Activated B cell treated with CpG ODN at 0.5 μM for 24 hours (primary cell): Measurements from ENCODE around the gene DNASE1L3. TPM values are rescaled to one million over a fixed set of nuclear protein-coding genes. Genes with fewer than 3 reads are reported as not detected.

Source experiments
- ATAC-seq: fragments of 200-7000 bp; cut with Tn5 transposase; one replicate; pipeline ENCODE4 v1.10.0; 2021; ENCODE audit warnings: low read depth, mild to moderate bottlenecking, moderate library complexity
- CTCF ChIA-PET: fragments of 350-600 bp; sonication (Branson Sonifier 250); formaldehyde crosslinking; loops from one replicate; lab custom pipeline; 2021; ENCODE audit warnings: antibody characterized with exemption; lab: Charles Lee
- POLR2A ChIA-PET: fragments of 350-600 bp; sonication (Branson Sonifier 250); formaldehyde crosslinking; loops from one replicate; lab custom pipeline; 2021; ENCODE audit warnings: antibody characterized with exemption; lab: Charles Lee
- DNase-seq: peaks from one replicate; pipeline ENCODE4 v3.0.0; 2022
- H3K27ac Mint-ChIP-seq: one replicate; pipeline ENCODE4 v1.8.0; 2020; ENCODE audit warnings: mixed read lengths
- H3K27me3 Mint-ChIP-seq: one replicate; pipeline ENCODE4 v1.8.0; 2021; ENCODE audit warnings: mixed read lengths
- H3K36me3 Mint-ChIP-seq: one replicate; pipeline ENCODE4 v1.8.0; 2021; ENCODE audit warnings: low read depth, mixed read lengths
- H3K4me1 Mint-ChIP-seq: one replicate; pipeline ENCODE4 v1.8.0; 2021; ENCODE audit warnings: mixed read lengths
- H3K4me3 Mint-ChIP-seq: one replicate; pipeline ENCODE4 v1.8.0; 2020; ENCODE audit warnings: mild to moderate bottlenecking, mixed read lengths
- H3K9me3 Mint-ChIP-seq: one replicate; pipeline ENCODE4 v1.8.0; 2020; ENCODE audit warnings: mixed read lengths
- intact Hi-C: fragments of 100-400 bp; cut with micrococcal nuclease; formaldehyde crosslinking; loops from one replicate; pipeline ENCODE4 v1.15.1; 2024
- total RNA-seq: library from RNA; stranded (reverse); gene quantifications from 2 replicates; pipeline ENCODE4 v1.2.3, GENCODE V29; 2022
- TF ChIP-seq, protein P1 (sequence below): fragments of 200-600 bp; IDR thresholded peaks from one replicate; pipeline ENCODE4 v1.8.0; 2022; ENCODE audit warnings: antibody characterized with exemption, mild to moderate bottlenecking

Gene DNASE1L3
- total RNA-seq, 1 donor from 2014 or later: 8.1 TPM

GRCh38 chr3:58183221-58183620 is 27.6 kb downstream of the DNASE1L3 start:
- H3K4me1 Mint-ChIP-seq: peaks cover 22% of the 10 kb centered on the region
- intact Hi-C loops: no loop called here
- ATAC-seq (no peak), DNase-seq (no peak)
- H3K36me3 Mint-ChIP-seq: no peaks in the 10 kb centered on the region
- POLR2A ChIA-PET: no interaction called here
- TF ChIP-seq, protein P1, sequence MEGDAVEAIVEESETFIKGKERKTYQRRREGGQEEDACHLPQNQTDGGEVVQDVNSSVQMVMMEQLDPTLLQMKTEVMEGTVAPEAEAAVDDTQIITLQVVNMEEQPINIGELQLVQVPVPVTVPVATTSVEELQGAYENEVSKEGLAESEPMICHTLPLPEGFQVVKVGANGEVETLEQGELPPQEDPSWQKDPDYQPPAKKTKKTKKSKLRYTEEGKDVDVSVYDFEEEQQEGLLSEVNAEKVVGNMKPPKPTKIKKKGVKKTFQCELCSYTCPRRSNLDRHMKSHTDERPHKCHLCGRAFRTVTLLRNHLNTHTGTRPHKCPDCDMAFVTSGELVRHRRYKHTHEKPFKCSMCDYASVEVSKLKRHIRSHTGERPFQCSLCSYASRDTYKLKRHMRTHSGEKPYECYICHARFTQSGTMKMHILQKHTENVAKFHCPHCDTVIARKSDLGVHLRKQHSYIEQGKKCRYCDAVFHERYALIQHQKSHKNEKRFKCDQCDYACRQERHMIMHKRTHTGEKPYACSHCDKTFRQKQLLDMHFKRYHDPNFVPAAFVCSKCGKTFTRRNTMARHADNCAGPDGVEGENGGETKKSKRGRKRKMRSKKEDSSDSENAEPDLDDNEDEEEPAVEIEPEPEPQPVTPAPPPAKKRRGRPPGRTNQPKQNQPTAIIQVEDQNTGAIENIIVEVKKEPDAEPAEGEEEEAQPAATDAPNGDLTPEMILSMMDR: no peak
- no peaks in the 10 kb centered on the region for H3K9me3 Mint-ChIP-seq
- H3K27ac Mint-ChIP-seq: no peak overlapping the region
- no peaks in the 10 kb centered on the region for H3K27me3 Mint-ChIP-seq
- H3K4me3 Mint-ChIP-seq: no peak overlapping the region
- CTCF ChIA-PET: interaction anchor here (1.1 to 10.9 kb wide), 2 partner anchors 116 to 124 kb away, joined by 3 to 167 read pairs; no protein-coding TSS in a partner anchor

DNA sequence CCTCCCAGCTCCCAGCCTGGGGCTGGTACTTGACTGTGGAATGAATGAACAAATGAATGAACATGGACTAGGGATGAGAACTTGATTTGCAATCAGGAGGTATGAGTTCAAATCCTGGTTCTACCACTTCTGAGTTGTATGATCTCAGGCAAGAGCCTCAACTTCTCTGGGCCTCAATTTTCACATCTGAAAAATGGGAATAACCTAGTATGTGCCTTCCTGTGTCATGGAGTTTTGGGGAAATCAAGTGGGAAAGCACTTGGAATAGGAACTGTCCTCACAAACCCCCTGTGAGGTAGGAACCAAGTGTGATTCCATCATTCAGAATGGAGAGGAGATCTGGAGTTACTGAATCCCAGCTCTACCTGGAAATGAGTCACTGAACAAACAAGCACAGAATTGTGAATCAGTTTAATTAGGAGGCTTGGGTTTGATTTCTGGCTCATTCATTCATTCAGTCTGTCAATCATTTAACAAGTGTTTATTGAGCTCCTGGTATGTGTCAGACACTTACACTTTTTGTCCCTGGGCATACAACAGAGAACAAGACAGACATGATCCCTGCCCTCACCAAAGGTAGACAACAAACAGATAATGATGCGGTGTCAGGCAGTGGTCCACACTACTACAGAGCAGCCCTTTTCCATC is 29.7 kb downstream of the DNASE1L3 start:
- Mint-ChIP-seq H3K36me3 (no peaks in the 10 kb centered on the region), H3K27ac (peak overlapping the region; percentile 43), H3K4me1 (peaks cover 24% of the 10 kb centered on the region), H3K9me3 (no peaks in the 10 kb centered on the region), H3K27me3 (no peaks in the 10 kb centered on the region), H3K4me3 (no peak overlapping the region)
- ChIA-PET CTCF (interaction anchor here (0.7 to 0.9 kb wide), 2 partner anchors 126 to 449 kb away, joined by 3 to 5 read pairs; partner anchors contain the start of genes HTD2 and RPP14), POLR2A (no interaction called here)
- no peak for DNase-seq
- intact Hi-C loops: no loop called here
- no peak for ATAC-seq
- TF ChIP-seq, protein P1: no peak

DNA sequence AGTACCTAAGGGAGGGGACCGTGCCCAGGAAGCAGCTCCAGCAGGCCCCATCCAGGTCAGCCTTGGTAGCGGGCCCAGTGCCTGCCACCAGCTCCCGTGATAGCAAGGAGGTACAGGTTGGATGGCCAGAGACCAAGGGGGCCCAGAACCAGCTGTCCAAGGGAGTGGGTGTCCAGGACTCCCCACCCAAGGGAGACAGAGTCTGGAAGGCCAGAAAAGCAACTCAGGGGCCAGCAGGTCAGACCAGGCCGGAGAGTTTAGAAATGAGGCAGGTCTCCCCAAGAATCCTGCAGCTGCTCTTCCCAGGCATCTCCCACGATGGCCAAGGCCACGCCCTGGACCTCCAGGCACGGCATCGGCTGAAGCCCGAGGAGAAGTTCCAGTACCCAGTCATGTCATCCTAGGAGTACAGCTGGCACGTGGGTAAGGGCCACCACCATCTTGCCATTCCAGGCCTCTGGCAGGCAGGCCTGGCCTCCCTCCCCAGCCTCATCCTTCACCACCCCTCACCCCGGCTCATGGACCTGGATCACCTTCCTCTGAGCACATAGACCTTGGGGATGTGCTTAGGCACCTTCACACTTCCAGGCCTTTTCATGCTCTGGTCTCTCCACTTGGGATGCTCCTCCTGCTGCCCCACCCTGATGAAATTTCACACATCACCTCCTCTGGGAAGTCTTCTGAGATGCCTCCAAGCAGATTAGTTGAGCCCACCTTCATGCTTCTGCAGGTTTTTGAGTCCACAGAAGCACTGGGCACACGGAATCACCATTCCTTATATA is 30.5 kb downstream of the DNASE1L3 start:
- Mint-ChIP-seq H3K4me3 (no peak overlapping the region), H3K36me3 (no peaks in the 10 kb centered on the region), H3K27ac (no peak overlapping the region), H3K4me1 (peaks cover 24% of the 10 kb centered on the region), H3K27me3 (no peaks in the 10 kb centered on the region), H3K9me3 (no peaks in the 10 kb centered on the region)
- DNase-seq (no peak), ATAC-seq (no peak)
- CTCF ChIA-PET: interaction anchor here (3.5 to 4.1 kb wide), 2 partner anchors 120 to 127 kb away, joined by 34 to 46 read pairs; partner anchors contain the start of genes HTD2 and RPP14
- TF ChIP-seq, protein P1: no peak
- intact Hi-C loops: no loop called here
- POLR2A ChIA-PET: interaction anchor here (0.5 to 0.6 kb wide), 2 partner anchors 16 to 37 kb away, joined by 3 to 7 read pairs; no protein-coding TSS in a partner anchor

GRCh38 chr3:58179235-58180098 is 31.3 kb downstream of the DNASE1L3 start:
- DNase-seq (no peak), ATAC-seq (no peak)
- ChIA-PET POLR2A (interaction anchor here (0.5 to 2.2 kb wide), 3 partner anchors 17 to 127 kb away, joined by 3 to 10 read pairs (median 7); partner anchors contain the start of genes HTD2 and RPP14), CTCF (interaction anchor here (0.7 to 4.1 kb wide), 8 partner anchors 9 to 451 kb away, joined by 3 to 46 read pairs (median 18); partner anchors contain the start of genes HTD2 and RPP14)
- Mint-ChIP-seq H3K36me3 (no peaks in the 10 kb centered on the region), H3K27me3 (no peaks in the 10 kb centered on the region), H3K9me3 (no peaks in the 10 kb centered on the region), H3K4me3 (no peak overlapping the region), H3K4me1 (peaks cover 24% of the 10 kb centered on the region), H3K27ac (no peak overlapping the region)
- intact Hi-C loops: loop anchor here (5.0 to 10.0 kb wide), 3 partner anchors 217 to 1005 kb away; no protein-coding TSS in a partner anchor
- TF ChIP-seq, protein P1: no peak
